H1 (cell line): Measurements from ENCODE around the gene PHF24. TPM values are rescaled to one million over a fixed set of nuclear protein-coding genes. Genes with fewer than 3 reads are reported as not detected.

Experiments
- CTCF ChIA-PET: fragments of 300-600 bp; sonication (Branson Sonifier 250); formaldehyde crosslinking; loops from one replicate; lab custom pipeline; 2021; ENCODE audit not compliant: partially characterized antibody; lab: Charles Lee
- POLR2A ChIA-PET: fragments of 300-600 bp; sonication (Branson Sonifier 250); formaldehyde crosslinking; loops from one replicate; lab custom pipeline; 2021; ENCODE audit warnings: inconsistent platforms; ENCODE audit not compliant: partially characterized antibody; lab: Charles Lee
- DNase-seq, 2 experiments: peaks; one replicate each; pipeline versions ENCODE4 v3.0.0 to v3.0.0-alpha.2; 2010 to 2022; ENCODE audit warnings: low spot score in 2 of 2, low read depth in 1 of 2, mixed read lengths in 1 of 2
- FAIRE-seq: peaks from 2 replicates; lab custom pipeline; 2011; peaks lifted over from hg19 to GRCh38; lab: Jason Lieb, UNC
- H2AFZ ChIP-seq: 2 replicates; pipeline ENCODE4 v1.8.1; 2012; ENCODE audit warnings: low read length, inconsistent platforms
- H2AK5ac ChIP-seq: 2 replicates; pipeline ENCODE4 v1.6.1; 2013; ENCODE audit warnings: low read depth, low read length
- H2BK120ac ChIP-seq: replicated peaks from 2 replicates; pipeline ENCODE3; 2013; ENCODE audit warnings: low read depth, low read length, inconsistent platforms
- H2BK12ac ChIP-seq: 2 replicates; pipeline ENCODE4 v1.6.1; 2013; ENCODE audit warnings: low read depth, low read length
- H2BK15ac ChIP-seq: 2 replicates; pipeline ENCODE4 v1.6.1; 2013; ENCODE audit warnings: low read length
- H2BK20ac ChIP-seq: 2 replicates; pipeline ENCODE4 v1.6.1; 2013; ENCODE audit warnings: low read length
- H2BK5ac ChIP-seq: 2 replicates; pipeline ENCODE4 v1.6.1; 2013; ENCODE audit warnings: low read depth, low read length
- H3K14ac ChIP-seq: 2 replicates; pipeline ENCODE4 v1.6.1; 2013; ENCODE audit warnings: inconsistent platforms; ENCODE audit not compliant: insufficient read length
- H3K18ac ChIP-seq: 2 replicates; pipeline ENCODE4 v1.6.1; 2013; ENCODE audit warnings: low read length; ENCODE audit errors: extremely low read depth
- H3K23ac ChIP-seq: 2 replicates; pipeline ENCODE4 v1.6.1; 2013; ENCODE audit warnings: inconsistent platforms; ENCODE audit not compliant: insufficient read length
- H3K23me2 ChIP-seq: 2 replicates; pipeline ENCODE4 v1.6.1; 2013; ENCODE audit warnings: low read depth, low read length
- H3K27ac ChIP-seq: 2 replicates; pipeline ENCODE4 v1.6.1; 2011; ENCODE audit warnings: low read depth, low read length, inconsistent platforms
- H3K27me3 ChIP-seq, 4 experiments: replicated peaks in 1 of 4; 1 replicate in 1 of 4; 2 replicates in 3 of 4; pipeline versions ENCODE4 v1.6.1 to v1.8.1; 2011 to 2013; ENCODE audit warnings: low read length in 3 of 4, mild to moderate bottlenecking in 3 of 4, inconsistent platforms in 2 of 4, mixed read lengths in 2 of 4, moderate library complexity in 1 of 4; ENCODE audit not compliant: control insufficient read depth in 3 of 4, insufficient read depth in 3 of 4; ENCODE audit errors: extremely low read depth in 1 of 4
- H3K36me3 ChIP-seq, 4 experiments: 2 replicates each; pipeline versions ENCODE4 v1.6.1 to v1.8.1; 2011 to 2013; ENCODE audit warnings: mild to moderate bottlenecking in 4 of 4, low read length in 3 of 4, moderate library complexity in 2 of 4, control low read depth in 1 of 4, inconsistent platforms in 1 of 4; ENCODE audit not compliant: insufficient read depth in 4 of 4, control insufficient read depth in 2 of 4
- H3K4ac ChIP-seq: replicated peaks from 2 replicates; pipeline ENCODE3; 2013; ENCODE audit warnings: low read length, low read depth, mixed read lengths, inconsistent platforms; ENCODE audit not compliant: insufficient read length
- H3K4me1 ChIP-seq, 4 experiments: replicated peaks in 1 of 4; 1 replicate in 1 of 4; 2 replicates in 3 of 4; pipeline versions ENCODE4 v1.6.1 to v1.8.1; 2011 to 2013; ENCODE audit warnings: low read length in 3 of 4, inconsistent platforms in 2 of 4, mixed read lengths in 1 of 4; ENCODE audit not compliant: insufficient read depth in 4 of 4, control insufficient read depth in 3 of 4
- H3K4me2 ChIP-seq, 2 experiments: 2 replicates each; pipeline versions ENCODE4 v1.6.1 to v1.8.1; 2011 to 2013; ENCODE audit warnings: low read depth in 2 of 2, low read length in 2 of 2, control low read depth in 1 of 2, inconsistent platforms in 1 of 2, mild to moderate bottlenecking in 1 of 2; ENCODE audit not compliant: insufficient read depth in 1 of 2
- H3K4me3 ChIP-seq, 4 experiments: fragments of 200-600, 300-600 bp in 1 of 4; sonication (generic), shearing (Covaris generic), sonication (Bioruptor Twin) in 1 of 4; 2 replicates each; pipeline versions ENCODE4 v1.5.1 to v1.8.1; 2011 to 2016; ENCODE audit warnings: low read length in 4 of 4, low read depth in 3 of 4, control low read depth in 2 of 4, inconsistent platforms in 2 of 4, mild to moderate bottlenecking in 2 of 4, mixed read lengths in 1 of 4, moderate library complexity in 1 of 4; ENCODE audit not compliant: insufficient read depth in 2 of 4; ENCODE audit errors: extremely low read depth in 1 of 4
- H3K56ac ChIP-seq: replicated peaks from 2 replicates; pipeline ENCODE3; 2013; ENCODE audit warnings: low read depth, mild to moderate bottlenecking, mixed read lengths, low read length, inconsistent platforms; ENCODE audit not compliant: insufficient read length
- H3K79me1 ChIP-seq: 2 replicates; pipeline ENCODE4 v1.6.1; 2013; ENCODE audit warnings: low read depth, low read length, control low read depth
- H3K79me2 ChIP-seq, 2 experiments: 2 replicates each; pipeline versions ENCODE4 v1.6.1 to v1.8.1; 2012 to 2013; ENCODE audit warnings: low read length in 2 of 2, mild to moderate bottlenecking in 2 of 2, inconsistent platforms in 1 of 2; ENCODE audit not compliant: insufficient read depth in 2 of 2, control insufficient read depth in 1 of 2
- H3K9ac ChIP-seq, 4 experiments: replicated peaks in 1 of 4; 1 replicate in 1 of 4; 2 replicates in 3 of 4; pipeline versions ENCODE4 v1.6.1 to v1.8.1; 2011 to 2013; ENCODE audit warnings: low read depth in 3 of 4, low read length in 3 of 4, control low read depth in 2 of 4, mild to moderate bottlenecking in 2 of 4, moderate library complexity in 2 of 4, inconsistent platforms in 1 of 4; ENCODE audit errors: extremely low read depth in 1 of 4
- H3K9me3 ChIP-seq, 2 experiments: 2 replicates each; pipeline versions ENCODE4 v1.6.1 to v1.8.1; 2012 to 2013; ENCODE audit warnings: mild to moderate bottlenecking in 2 of 2, moderate library complexity in 2 of 2, control low read depth in 1 of 2, inconsistent platforms in 1 of 2, low read depth in 1 of 2, low read length in 1 of 2, mixed read lengths in 1 of 2; ENCODE audit not compliant: insufficient read depth in 2 of 2
- H4K20me1 ChIP-seq, 2 experiments: replicated peaks in 1 of 2; 2 replicates each; pipeline versions ENCODE3 to v1.8.1; 2011 to 2013; ENCODE audit warnings: inconsistent platforms in 2 of 2, low read length in 2 of 2, mild to moderate bottlenecking in 1 of 2; ENCODE audit not compliant: insufficient read depth in 2 of 2, control insufficient read depth in 1 of 2
- H4K5ac ChIP-seq: 2 replicates; pipeline ENCODE4 v1.6.1; 2013; ENCODE audit warnings: low read length, low read depth, mixed read lengths, inconsistent platforms; ENCODE audit not compliant: insufficient read length
- H4K8ac ChIP-seq: 2 replicates; pipeline ENCODE4 v1.8.0; 2013; ENCODE audit warnings: mild to moderate bottlenecking, moderate library complexity, low read length, inconsistent platforms; ENCODE audit not compliant: insufficient read depth; ENCODE audit errors: extremely low read depth
- H4K91ac ChIP-seq: replicated peaks from 2 replicates; pipeline ENCODE3; 2013; ENCODE audit warnings: low read length, mixed read lengths, inconsistent platforms; ENCODE audit not compliant: insufficient read length
- ATF2 ChIP-seq: IDR thresholded peaks from 2 replicates; pipeline ENCODE4 v1.6.1; 2012; ENCODE audit warnings: low read length, inconsistent platforms
- EZH2 ChIP-seq: fragments of 200-600 bp; sonication (generic); IDR thresholded peaks from 2 replicates; pipeline ENCODE4 v1.7.1; 2012; ENCODE audit warnings: low read depth, mild to moderate bottlenecking, moderate library complexity, low read length, inconsistent platforms; ENCODE audit not compliant: severe bottlenecking
- GABPA ChIP-seq: IDR thresholded peaks from 2 replicates; pipeline ENCODE4 v1.6.1; 2011; ENCODE audit warnings: mild to moderate bottlenecking, low read length, moderate library complexity, borderline replicate concordance; ENCODE audit not compliant: insufficient read depth
- NANOG ChIP-seq: IDR thresholded peaks from 2 replicates; pipeline ENCODE4 v1.6.1; 2011; ENCODE audit warnings: low read length, low read depth, mild to moderate bottlenecking, inconsistent platforms; ENCODE audit not compliant: insufficient read depth, poor library complexity, severe bottlenecking
- WGBS, 2 experiments: shearing (Covaris generic) in 1 of 2; methylation state at CpG; one replicate each; pipeline versions ENCODE4 v1.1.6 to v1.1.7; 2013 to 2015; ENCODE audit warnings: low lambda C conversion rate in 2 of 2, mixed read lengths in 2 of 2, inconsistent platforms in 1 of 2, low coverage in 1 of 2, missing lambda C conversion rate in 1 of 2; ENCODE audit not compliant: insufficient replicate concordance in 2 of 2, insufficient coverage in 1 of 2, insufficient read length in 1 of 2; ENCODE audit errors: extremely low coverage in 1 of 2, missing lambda C conversion rate in 1 of 2; 5-methylcytosine and 5-hydroxymethylcytosine counted together
- polyA plus RNA-seq, 7 experiments: library from polyadenylated mRNA; depleted of rRNA in 3 of 7; stranded (reverse) in 5 of 7; unstranded in 2 of 7; fragments of >200 nt in 5 of 7; fragments of 200-250 nt in 2 of 7; gene quantifications; 1 replicate in 5 of 7; 2 replicates in 1 of 7; 4 replicates in 1 of 7; pipeline versions ENCODE4 v1.2.1 to v1.2.3, GENCODE V29; 2011 to 2013; ENCODE audit warnings: missing spikeins in 2 of 7, mixed read lengths in 2 of 7
- total RNA-seq: library from RNA; stranded (reverse); fragmentation: NEBNext Ultra II Directional; extraction: Animal tissue kit (Norgen Biotek cat#: 25700); gene quantifications from 2 replicates; pipeline ENCODE4 v1.2.1, GENCODE V29; 2021

PHF24 gene
- total and polyA plus RNA-seq, 2 of the 8 experiments (the other 6 are each of a cell fraction or from before 2014, with no cell fraction given), result 0.29 to 0.35 TPM

- H3K14ac ChIP-seq, result no peak overlapping the region
- peaks cover 6% of the 10 kb centered on the region; the same call in 1 of the 2 replicates for H3K79me1 ChIP-seq
- H3K4me3 ChIP-seq, result peak overlapping the region; percentile 65 to 94 (median 74)
- H2AFZ ChIP-seq, result no peak overlapping the region
- peak overlapping the region; percentile 87 to 92 for H3K4me2 ChIP-seq
- peaks cover 0 to 12% of the 10 kb centered on the region in 2 experiments; a peak in 2 of 4 replicates for H3K79me2 ChIP-seq
- H3K27ac ChIP-seq, result peak overlapping the region; percentile 90
- peak overlapping the region; percentile 54 for H3K4ac ChIP-seq
- H3K4me1 ChIP-seq, result peaks cover 18 to 46% (median 36%) of the 10 kb centered on the region in 4 experiments
- no peak overlapping the region for H3K23ac ChIP-seq
- ChIA-PET CTCF (interaction anchor here (0.6 to 14.8 kb wide), 9 partner anchors 8 to 232 kb away, joined by 3 to 148 read pairs (median 3); a partner anchor contains a TSS), POLR2A (interaction anchor here (0.6 to 4.0 kb wide), 14 partner anchors 8 to 320 kb away, joined by 3 to 29 read pairs (median 4); partner anchors contain the start of genes FANCG, STOML2 and VCP)
- H3K18ac ChIP-seq, result peak overlapping the region; percentile 73
- 0 out of 2 replicates have a peak overlapping the region, but pooled peaks have one; percentile 3 for H2BK20ac ChIP-seq
- H3K23me2 ChIP-seq, result peaks cover 6% of the 10 kb centered on the region
- 25% methylated on average over 7 of the region's 7 CpGs; no CpG with 5 or more reads in 1 of the 2 experiments for WGBS, 2 experiments
- 0 out of 2 replicates have a peak overlapping the region, but pooled peaks have one; percentile 10 for H2BK15ac ChIP-seq
- H4K91ac ChIP-seq, result peak overlapping the region; percentile 92
- DNase-seq (no peak), FAIRE-seq (no peak)
- no peaks in the 10 kb centered on the region for H3K27me3 ChIP-seq
- no peak overlapping the region for H4K8ac ChIP-seq
- 0 out of 2 replicates have a peak overlapping the region, but pooled peaks have one; percentile 18 for H2AK5ac ChIP-seq
- peak overlapping the region; percentile 29; the same call in 1 of the 2 replicates for H2BK12ac ChIP-seq
- H3K9me3 ChIP-seq, result no peaks in the 10 kb centered on the region
- peak overlapping the region; percentile 6 for H2BK120ac ChIP-seq
- H3K36me3 ChIP-seq, result peaks cover 3 to 21% (median 9%) of the 10 kb centered on the region in 4 experiments; a peak in 6 of 8 replicates
- peak overlapping the region; percentile 12; the same call in 1 of the 2 replicates for H2BK5ac ChIP-seq
- H4K5ac ChIP-seq, result peak overlapping the region; percentile 24
- H3K56ac ChIP-seq, result peak overlapping the region; percentile 67
- H3K9ac ChIP-seq, result peak overlapping the region in 3 of 4 experiments; percentile 64 to 87 (median 77); a peak in 5 of 7 replicates
- no peaks in the 10 kb centered on the region for H4K20me1 ChIP-seq
- no peak for TF ChIP-seq GABPA
- no peak for TF ChIP-seq EZH2
- no peak for TF ChIP-seq NANOG
- TF ChIP-seq ATF2, result no peak
Observed at GRCh38 chr9:34990908-34991606, 33.0 kb downstream of the PHF24 start.
